ENCODE data around the gene NADK2.

- TF ChIP-seq, protein P1, sequence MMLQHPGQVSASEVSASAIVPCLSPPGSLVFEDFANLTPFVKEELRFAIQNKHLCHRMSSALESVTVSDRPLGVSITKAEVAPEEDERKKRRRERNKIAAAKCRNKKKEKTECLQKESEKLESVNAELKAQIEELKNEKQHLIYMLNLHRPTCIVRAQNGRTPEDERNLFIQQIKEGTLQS (IDR thresholded peaks at IDR 0.05) = no peak
- TF ChIP-seq, protein P2, sequence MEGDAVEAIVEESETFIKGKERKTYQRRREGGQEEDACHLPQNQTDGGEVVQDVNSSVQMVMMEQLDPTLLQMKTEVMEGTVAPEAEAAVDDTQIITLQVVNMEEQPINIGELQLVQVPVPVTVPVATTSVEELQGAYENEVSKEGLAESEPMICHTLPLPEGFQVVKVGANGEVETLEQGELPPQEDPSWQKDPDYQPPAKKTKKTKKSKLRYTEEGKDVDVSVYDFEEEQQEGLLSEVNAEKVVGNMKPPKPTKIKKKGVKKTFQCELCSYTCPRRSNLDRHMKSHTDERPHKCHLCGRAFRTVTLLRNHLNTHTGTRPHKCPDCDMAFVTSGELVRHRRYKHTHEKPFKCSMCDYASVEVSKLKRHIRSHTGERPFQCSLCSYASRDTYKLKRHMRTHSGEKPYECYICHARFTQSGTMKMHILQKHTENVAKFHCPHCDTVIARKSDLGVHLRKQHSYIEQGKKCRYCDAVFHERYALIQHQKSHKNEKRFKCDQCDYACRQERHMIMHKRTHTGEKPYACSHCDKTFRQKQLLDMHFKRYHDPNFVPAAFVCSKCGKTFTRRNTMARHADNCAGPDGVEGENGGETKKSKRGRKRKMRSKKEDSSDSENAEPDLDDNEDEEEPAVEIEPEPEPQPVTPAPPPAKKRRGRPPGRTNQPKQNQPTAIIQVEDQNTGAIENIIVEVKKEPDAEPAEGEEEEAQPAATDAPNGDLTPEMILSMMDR (IDR thresholded peaks at IDR 0.05; ENCODE audit: low read depth, low read length, missing input control) = no peak
- no peak for TF ChIP-seq JUND (IDR thresholded peaks at IDR 0.05)
- no peak for TF ChIP-seq ZBTB33 (IDR thresholded peaks at IDR 0.05)
- TF ChIP-seq, protein P3, sequence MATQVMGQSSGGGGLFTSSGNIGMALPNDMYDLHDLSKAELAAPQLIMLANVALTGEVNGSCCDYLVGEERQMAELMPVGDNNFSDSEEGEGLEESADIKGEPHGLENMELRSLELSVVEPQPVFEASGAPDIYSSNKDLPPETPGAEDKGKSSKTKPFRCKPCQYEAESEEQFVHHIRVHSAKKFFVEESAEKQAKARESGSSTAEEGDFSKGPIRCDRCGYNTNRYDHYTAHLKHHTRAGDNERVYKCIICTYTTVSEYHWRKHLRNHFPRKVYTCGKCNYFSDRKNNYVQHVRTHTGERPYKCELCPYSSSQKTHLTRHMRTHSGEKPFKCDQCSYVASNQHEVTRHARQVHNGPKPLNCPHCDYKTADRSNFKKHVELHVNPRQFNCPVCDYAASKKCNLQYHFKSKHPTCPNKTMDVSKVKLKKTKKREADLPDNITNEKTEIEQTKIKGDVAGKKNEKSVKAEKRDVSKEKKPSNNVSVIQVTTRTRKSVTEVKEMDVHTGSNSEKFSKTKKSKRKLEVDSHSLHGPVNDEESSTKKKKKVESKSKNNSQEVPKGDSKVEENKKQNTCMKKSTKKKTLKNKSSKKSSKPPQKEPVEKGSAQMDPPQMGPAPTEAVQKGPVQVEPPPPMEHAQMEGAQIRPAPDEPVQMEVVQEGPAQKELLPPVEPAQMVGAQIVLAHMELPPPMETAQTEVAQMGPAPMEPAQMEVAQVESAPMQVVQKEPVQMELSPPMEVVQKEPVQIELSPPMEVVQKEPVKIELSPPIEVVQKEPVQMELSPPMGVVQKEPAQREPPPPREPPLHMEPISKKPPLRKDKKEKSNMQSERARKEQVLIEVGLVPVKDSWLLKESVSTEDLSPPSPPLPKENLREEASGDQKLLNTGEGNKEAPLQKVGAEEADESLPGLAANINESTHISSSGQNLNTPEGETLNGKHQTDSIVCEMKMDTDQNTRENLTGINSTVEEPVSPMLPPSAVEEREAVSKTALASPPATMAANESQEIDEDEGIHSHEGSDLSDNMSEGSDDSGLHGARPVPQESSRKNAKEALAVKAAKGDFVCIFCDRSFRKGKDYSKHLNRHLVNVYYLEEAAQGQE (IDR thresholded peaks at IDR 0.05) = no peak
- no peak for TF ChIP-seq EGR1 (IDR thresholded peaks at IDR 0.05; ENCODE audit: low read depth in 2 of 2)
- no peak for TF ChIP-seq TAF1 (conservative IDR thresholded peaks at IDR 0.05)
- no peak for TF ChIP-seq MAX (IDR thresholded peaks at IDR 0.05)
- no peak for TF ChIP-seq GABPA (IDR thresholded peaks at IDR 0.05 in 1 of 2, conservative IDR thresholded peaks at IDR 0.05 in 1 of 2)
- TF ChIP-seq RAD21 (IDR thresholded peaks at IDR 0.05) = no peak
- TF ChIP-seq FOXA1 (IDR thresholded peaks at IDR 0.05) = no peak
- no peak for TF ChIP-seq RXRA (IDR thresholded peaks at IDR 0.05)
- no peak for TF ChIP-seq FOXA2 (IDR thresholded peaks at IDR 0.05)
Measured at GRCh38 chr5:36158144-36158543, 83.6 kb downstream of the NADK2 start.
